Stimulated activated CD8-positive, alpha-beta memory T cell treated with anti-CD3 and anti-CD28 coated beads, Interleukin-4, amount 100 ng/mL, for 24 hours (primary cell): Measurements from ENCODE around the gene TMEM240.

ENCODE experiments used
- DNase-seq: peaks from one replicate; pipeline ENCODE4 v3.0.0-alpha.2; 2020; ENCODE audit warnings: low read depth

Gene TMEM240

DNA sequence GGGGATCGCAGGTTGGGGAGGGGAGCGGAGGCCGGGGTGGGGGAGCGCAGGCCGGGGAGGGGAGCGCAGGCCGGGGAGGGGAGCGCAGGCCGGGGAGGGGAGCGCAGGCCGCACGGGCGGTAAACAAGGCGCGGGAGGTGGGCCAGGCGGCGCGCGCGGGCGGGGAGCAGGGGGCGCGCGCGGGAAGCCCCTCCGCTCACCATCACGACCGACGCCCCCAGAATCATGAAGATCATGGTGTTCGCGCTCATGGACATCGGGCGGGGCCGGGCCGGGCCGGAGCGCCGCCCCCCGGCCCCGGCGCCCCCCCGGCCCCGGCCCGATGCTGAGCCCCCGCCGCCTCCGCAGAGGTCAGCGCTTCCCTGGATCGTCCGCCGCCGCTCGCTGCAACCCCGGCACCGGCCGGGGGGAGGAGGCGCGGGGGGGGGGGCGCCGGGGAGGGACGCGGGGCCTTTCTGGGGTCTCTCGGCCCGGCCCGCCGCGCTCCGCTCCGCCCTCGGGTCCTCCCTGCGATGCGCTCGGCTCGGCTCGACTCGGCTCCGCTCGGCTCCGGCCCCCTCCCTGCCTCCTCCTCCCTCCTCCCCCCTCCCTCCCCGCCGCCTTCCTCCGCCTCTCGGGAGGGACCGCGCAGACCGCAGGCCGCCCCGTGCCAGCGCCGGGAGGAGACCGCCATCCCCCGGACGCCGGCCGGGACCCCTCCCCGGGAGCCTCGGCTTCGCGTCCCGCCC, at the start of gene TMEM240:
TSS of gene TMEM240 (minus strand) at position 535 of the 728 bp plus-strand sequence. CDS start at position 257, 278 bp downstream.
- peak; percentile 59 for DNase-seq

- no peak for DNase-seq
These were observed 43.1 kb upstream of the TMEM240 start for GRCh38 chr1:1583347-1584010.

GRCh38 chr1:1582585-1583346, 42.3 kb upstream of the TMEM240 start:
- no peak for DNase-seq

- no peak for DNase-seq
These were observed 38.0 kb upstream of the TMEM240 start for GRCh38 chr1:1578371-1578940.

GRCh38 chr1:1577367-1578011, 37.1 kb upstream of the TMEM240 start:
- no peak for DNase-seq

DNA sequence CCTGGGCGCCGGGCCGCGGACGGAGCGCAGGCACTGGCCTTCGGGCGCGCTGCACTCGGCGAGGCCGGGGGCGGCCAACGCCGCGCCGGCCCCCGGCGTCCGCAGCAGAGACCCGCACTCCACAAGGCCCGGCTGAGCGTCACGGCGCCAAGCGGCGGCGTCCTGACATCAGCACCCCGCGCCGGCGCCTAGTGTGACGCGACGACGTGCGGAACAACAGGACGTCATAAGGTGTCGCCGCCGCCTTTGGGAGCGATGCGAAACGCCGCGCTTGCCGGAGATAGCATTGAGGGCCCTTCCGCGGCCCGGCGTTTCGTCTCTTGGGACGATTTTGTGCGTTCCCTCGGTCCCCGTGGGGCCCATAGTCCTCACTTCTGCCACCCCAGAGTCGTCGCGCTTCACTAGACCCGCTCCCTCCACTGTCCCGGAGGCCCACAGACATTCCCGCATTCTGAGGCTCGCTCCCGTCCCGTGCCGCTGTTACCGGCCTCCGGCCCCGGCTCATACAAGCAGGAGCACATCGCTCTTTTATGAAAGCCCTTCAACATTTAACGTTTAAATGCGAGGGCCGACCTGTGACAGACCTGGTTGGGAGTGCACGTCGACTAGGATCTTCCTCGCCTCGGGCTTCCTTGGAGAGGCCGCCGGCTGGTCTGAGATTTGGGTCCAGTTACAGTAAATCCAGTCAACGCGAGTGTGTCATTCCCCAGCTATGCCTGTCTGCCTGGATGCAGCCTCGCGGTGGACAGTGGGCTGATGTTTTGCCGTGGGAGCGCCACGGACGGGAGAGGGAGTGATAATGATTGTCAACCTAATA, 34.5 kb upstream of the TMEM240 start, which contains the start of gene SSU72:
TSS of gene SSU72 (minus strand) at position 143 of the 817 bp plus-strand sequence. CDS start 306 bp downstream, outside the sequence.
- DNase-seq = peak; percentile 92

DNA sequence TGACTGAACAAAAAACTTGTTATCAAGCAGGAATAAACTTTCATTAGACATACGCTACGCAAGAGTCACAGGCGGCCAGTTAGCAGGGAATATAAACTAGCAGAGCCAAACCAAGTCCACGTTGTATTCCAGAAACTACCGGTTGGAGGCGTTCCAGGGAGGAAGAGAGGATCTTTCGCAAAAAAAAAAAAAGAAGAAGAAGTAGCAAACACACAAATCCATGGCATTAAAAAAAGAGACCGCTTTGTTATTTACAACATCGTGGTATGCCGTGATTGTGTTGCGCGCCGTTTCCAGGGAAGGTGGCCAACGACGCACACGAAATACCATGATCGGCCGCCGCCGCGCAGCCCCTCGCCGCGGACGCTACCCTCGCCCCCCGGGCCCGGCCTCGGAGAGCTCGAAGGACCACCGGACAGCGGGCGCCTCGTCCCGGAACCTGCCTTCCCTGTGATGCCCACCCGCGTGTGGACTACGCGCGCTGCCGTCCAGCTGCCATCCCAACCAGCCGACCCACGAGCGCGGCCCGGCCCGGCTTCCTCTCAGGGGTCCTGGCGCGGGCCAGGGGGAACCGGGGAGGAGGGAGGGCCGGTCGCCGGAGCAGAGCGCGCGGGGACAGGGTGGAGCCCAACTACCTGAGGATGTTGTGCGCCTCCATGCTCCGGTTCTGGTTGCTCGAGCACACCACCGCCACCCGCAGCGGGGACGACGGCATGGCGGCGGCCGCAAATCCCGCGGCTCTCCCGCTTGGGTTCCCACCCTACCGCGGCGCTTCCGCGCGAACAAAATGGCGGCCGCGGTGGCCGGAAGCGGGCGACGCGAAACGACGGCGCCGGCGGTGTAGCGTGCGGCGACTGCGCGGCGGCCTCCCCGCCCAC, 33.7 kb upstream of the TMEM240 start:
- peak; percentile 59 for DNase-seq

- no peak for DNase-seq
These were observed 28.9 kb upstream of the TMEM240 start for GRCh38 chr1:1569341-1569740.

DNA sequence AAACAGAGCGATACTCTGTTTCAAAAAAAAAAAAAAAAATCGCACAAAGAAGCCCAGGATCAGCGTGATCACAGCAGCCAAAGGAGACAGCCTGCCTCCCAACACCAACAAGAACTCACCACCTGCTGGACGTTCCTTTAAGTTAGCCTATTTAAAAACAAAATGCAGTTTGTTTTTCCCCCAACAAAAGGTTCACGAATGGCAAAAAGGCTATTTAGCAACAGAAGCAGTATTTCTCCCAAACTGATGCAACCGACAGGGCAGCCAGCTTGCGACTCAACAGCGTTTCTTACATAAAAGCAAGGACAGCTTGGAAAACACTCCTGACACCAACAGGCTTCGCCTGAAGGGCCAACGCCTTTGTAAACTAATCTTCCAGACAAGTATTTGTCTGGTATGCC, 27.5 kb upstream of the TMEM240 start:
- DNase-seq = no peak

DNA sequence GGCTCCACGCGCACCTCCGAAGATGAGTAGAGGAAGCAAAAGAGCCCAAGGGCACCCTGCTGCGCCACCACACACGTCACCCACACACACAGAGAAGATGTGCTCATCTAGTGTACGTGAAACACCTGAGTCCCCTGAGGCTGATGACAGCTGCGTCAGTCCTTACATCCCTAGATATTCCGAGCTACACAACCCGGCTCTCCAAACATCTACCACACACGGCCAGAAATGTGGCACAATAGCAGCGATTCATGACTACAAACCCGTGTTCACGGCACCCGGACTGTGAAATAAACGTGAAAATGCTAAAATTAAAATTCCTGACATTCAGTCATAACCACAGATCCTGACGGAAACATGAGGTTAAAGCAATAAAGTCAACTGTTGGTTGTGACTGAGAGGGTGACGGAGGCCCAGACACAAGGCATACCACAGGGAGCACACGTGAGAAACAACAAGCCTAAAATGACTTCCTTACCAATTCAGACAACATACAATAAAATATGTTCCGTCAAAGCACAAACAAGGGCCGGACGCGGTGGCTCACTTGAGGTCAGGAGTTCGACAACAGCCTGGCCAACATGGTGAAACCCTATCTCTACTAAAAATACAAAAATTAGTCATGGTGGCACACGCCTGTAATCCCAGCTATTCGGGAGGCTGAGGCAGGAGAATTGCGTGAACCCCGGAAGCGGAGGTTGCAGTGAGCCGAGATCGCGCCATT, 26.9 kb upstream of the TMEM240 start:
- no peak for DNase-seq

- no peak for DNase-seq
These were observed 24.9 kb upstream of the TMEM240 start for GRCh38 chr1:1565340-1565739.

- DNase-seq = no peak
These were observed 23.8 kb upstream of the TMEM240 start for GRCh38 chr1:1564268-1564667.

DNA sequence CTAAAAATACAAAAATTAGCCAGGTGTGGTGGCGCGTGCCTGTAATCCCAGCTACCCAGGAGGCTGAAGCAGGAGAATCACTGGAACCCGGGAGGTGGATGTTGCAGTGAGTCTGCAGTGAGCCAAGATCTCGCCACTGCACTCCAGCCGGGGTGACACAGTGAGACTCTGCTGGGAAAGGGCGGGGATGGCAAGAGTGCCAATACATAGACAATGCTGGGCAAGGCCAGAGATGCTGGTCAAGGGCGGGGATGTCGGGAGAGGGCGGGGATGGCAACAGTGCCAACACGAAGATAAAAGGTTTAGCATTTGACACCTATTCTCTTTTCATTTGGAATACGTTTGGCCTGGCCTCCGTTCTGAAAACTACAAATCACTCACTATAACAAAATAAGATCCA, 23.3 kb upstream of the TMEM240 start:
- DNase-seq = no peak

GRCh38 chr1:1562556-1563195, 22.3 kb upstream of the TMEM240 start:
- DNase-seq = no peak

DNA sequence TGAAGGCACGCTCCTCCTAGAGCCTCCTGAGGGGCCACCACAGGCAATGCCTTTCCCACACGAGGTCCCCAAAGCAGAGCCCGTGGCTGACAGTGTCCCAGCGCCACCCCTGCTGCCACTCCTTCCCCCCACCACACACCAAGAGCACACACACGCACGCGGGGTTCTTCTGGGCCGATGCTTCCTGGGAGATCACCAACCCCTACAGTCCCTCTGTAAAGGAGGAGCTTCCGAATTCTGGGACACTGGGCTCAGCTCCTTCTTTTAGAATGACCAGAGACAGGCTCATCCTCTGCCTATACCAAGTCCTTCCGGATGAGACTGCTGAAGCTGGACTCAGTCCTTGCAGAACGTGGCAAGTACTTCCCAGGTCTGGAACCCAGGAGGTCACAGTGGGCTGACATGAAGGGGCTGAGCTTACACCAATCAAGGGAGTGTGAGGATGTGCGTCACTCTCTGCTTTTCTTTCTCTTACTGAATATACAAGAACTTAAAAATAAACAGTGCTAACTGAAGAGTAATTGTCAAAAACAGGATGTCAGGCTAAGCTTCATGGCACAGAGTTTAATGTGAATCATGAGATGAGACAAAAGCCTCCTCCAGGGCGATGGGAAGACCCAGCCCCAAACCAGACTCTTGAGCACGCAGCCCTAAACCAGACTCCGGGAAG, 21.5 kb upstream of the TMEM240 start:
- DNase-seq = no peak

GRCh38 chr1:1560178-1560577, 19.8 kb upstream of the TMEM240 start:
- no peak for DNase-seq

DNA sequence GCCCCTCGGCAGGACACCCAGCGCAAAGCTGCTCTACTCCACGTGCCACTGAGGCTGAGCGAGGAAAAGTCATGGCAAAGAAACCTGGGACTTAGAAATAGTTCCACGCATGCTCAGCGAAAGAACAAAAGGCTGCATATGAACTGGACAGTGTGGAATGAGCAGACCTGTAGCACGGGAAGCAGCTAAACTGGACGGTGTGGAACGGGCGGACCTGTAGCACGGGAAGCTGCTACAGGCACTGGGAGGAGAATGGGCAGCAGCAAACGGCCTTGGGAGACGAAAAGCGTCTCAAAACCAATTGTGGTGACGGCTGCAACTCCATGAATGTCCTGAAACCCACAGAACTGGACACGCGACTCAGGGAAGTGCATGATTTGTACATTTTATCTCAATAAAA, 18.6 kb upstream of the TMEM240 start:
- DNase-seq = no peak

DNA sequence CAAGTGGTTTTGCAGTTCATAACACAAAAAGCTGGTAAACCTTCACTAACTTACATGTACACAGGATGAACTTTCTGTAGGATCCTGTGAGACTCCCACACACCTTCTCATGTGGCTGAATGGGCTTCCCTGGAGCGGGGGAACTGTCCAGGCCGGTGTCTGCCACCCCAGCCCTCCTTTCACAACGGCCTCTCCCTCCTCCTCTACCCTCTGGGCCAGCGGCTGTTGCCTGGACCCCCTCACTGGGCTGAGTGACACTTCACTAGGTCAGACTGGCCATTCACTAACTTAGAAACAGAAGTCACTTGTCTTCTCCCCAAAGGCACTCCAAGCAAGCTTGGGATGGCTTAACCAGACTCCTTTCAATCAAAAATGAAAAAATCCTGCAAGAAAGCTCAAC, 18.2 kb upstream of the TMEM240 start:
- DNase-seq = no peak
